Esophagus squamous epithelium (tissue), 4 donors: ENCODE results near the gene NDC80.

Source experiments
- POLR2A ChIP-seq, 4 donors: fragments of 450-650 bp; IDR thresholded peaks; one replicate each; pipeline ENCODE4 v1.6.1; 2017; ENCODE audit warnings: antibody characterized with exemption in 4 of 4, mild to moderate bottlenecking in 4 of 4, moderate library complexity in 3 of 4
- TF ChIP-seq, protein P1 (sequence below), 6 experiments: fragments of 450-650 bp in 4 of 6; fragments of 200-600 bp in 2 of 6; sonication (generic) in 2 of 6; IDR thresholded peaks; one replicate each; pipeline ENCODE4 v1.5.1; 2016 to 2019; ENCODE audit warnings: antibody characterized with exemption in 6 of 6, mild to moderate bottlenecking in 4 of 6, moderate library complexity in 4 of 6

DNA sequence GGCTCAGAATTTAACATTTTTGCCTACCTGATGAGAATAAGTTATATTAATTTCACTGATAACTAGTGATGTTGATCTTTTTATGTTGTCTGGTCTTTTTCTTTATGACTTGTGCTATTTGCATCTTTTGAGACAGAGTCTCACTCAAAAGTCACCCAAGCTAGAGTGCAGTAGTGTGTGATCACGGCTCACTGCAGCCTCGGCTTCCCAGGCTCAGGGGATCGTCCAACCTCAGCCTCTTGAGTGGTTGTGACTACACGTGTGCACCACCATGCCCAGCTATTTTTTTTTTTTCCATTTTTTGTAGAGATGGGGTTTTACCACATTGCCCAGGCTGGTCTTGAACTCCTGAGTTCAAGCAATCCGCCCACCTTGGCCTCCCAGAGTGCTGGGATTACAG lies 91.6 kb downstream of the NDC80 start:
- TF ChIP-seq, protein P1, sequence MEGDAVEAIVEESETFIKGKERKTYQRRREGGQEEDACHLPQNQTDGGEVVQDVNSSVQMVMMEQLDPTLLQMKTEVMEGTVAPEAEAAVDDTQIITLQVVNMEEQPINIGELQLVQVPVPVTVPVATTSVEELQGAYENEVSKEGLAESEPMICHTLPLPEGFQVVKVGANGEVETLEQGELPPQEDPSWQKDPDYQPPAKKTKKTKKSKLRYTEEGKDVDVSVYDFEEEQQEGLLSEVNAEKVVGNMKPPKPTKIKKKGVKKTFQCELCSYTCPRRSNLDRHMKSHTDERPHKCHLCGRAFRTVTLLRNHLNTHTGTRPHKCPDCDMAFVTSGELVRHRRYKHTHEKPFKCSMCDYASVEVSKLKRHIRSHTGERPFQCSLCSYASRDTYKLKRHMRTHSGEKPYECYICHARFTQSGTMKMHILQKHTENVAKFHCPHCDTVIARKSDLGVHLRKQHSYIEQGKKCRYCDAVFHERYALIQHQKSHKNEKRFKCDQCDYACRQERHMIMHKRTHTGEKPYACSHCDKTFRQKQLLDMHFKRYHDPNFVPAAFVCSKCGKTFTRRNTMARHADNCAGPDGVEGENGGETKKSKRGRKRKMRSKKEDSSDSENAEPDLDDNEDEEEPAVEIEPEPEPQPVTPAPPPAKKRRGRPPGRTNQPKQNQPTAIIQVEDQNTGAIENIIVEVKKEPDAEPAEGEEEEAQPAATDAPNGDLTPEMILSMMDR (IDR thresholded peaks at IDR 0.05): no peak
- no peak for TF ChIP-seq POLR2A (IDR thresholded peaks at IDR 0.05)
